ENCODE data around the gene GPBP1.
"Not testable (repeated sequence)": the region's sequence is repeated elsewhere in the genome, so short reads cannot be mapped to it uniquely, and the experiment has no call there.

GPBP1 gene

GRCh38 chr5:57303985-57304384 lies 130.1 kb downstream of the GPBP1 start:
- Histone ChIP-seq H3K4me1 (peaks cover 3% of the 10 kb centered on the region), H3K9me3 (no peaks in the 10 kb centered on the region), H3K27me3 (no peaks in the 10 kb centered on the region), H3K36me3 (no peaks in the 10 kb centered on the region), H3K4me3 (ENCODE audit: low read depth, low read length) (no peak overlapping the region)
- DNase-seq, result no peak
- peak; percentile 33 for TF ChIP-seq CTCF (IDR thresholded peaks at IDR 0.05; ENCODE audit: low read depth, low read length)

GRCh38 chr5:57304931-57305330 lies 131.1 kb downstream of the GPBP1 start:
- DNase-seq, result no peak
- no peak for TF ChIP-seq CTCF (IDR thresholded peaks at IDR 0.05; ENCODE audit: low read depth, low read length)
- Histone ChIP-seq H3K36me3 (no peaks in the 10 kb centered on the region), H3K4me3 (ENCODE audit: low read depth, low read length) (no peak overlapping the region), H3K9me3 (no peaks in the 10 kb centered on the region), H3K27me3 (no peaks in the 10 kb centered on the region), H3K4me1 (no peaks in the 10 kb centered on the region)

- DNase-seq, result no peak
- no peak for TF ChIP-seq CTCF (IDR thresholded peaks at IDR 0.05; ENCODE audit: low read depth, low read length)
- Histone ChIP-seq H3K36me3 (no peaks in the 10 kb centered on the region), H3K27me3 (no peaks in the 10 kb centered on the region), H3K4me1 (no peaks in the 10 kb centered on the region), H3K4me3 (ENCODE audit: low read depth, low read length) (no peak overlapping the region), H3K9me3 (no peaks in the 10 kb centered on the region)
Measured at GRCh38 chr5:57306359-57306758, 132.5 kb downstream of the GPBP1 start.

- TF ChIP-seq CTCF (IDR thresholded peaks at IDR 0.05; ENCODE audit: low read depth, low read length), result no peak
- Histone ChIP-seq H3K4me3 (ENCODE audit: low read depth, low read length) (no peak overlapping the region), H3K4me1 (no peaks in the 10 kb centered on the region)
Measured at GRCh38 chr5:57307516-57307915, 133.7 kb downstream of the GPBP1 start.

GRCh38 chr5:57309022-57309421 lies 135.2 kb downstream of the GPBP1 start:
- not testable (repeated sequence) for H3K9me3 ChIP-seq; H3K36me3 ChIP-seq; H3K4me1 ChIP-seq; DNase-seq; H3K27me3 ChIP-seq; H3K4me3 ChIP-seq (ENCODE audit: low read depth, low read length)

More at GRCh38 chr5:57307516-57307915, 133.7 kb downstream of the GPBP1 start:
- Histone ChIP-seq H3K36me3 (no peaks in the 10 kb centered on the region), H3K9me3 (no peaks in the 10 kb centered on the region), H3K27me3 (no peaks in the 10 kb centered on the region)
- DNase-seq, result no peak

GRCh38 chr5:57311251-57311650 lies 137.4 kb downstream of the GPBP1 start:
- TF ChIP-seq CTCF (IDR thresholded peaks at IDR 0.05; ENCODE audit: low read depth, low read length), result no peak
- Histone ChIP-seq H3K36me3 (no peaks in the 10 kb centered on the region), H3K27me3 (no peaks in the 10 kb centered on the region), H3K4me3 (ENCODE audit: low read depth, low read length) (no peak overlapping the region), H3K4me1 (no peaks in the 10 kb centered on the region), H3K9me3 (no peaks in the 10 kb centered on the region)
- DNase-seq, result no peak
